B cell (primary cell): Measurements from ENCODE around the gene REPS2. TPM values are rescaled to one million over a fixed set of nuclear protein-coding genes. Genes with fewer than 3 reads are reported as not detected.

Source experiments
- ATAC-seq: fragments of 200-7000 bp; cut with Tn5 transposase; one replicate; pipeline ENCODE4 v1.10.0; 2021; ENCODE audit warnings: low read depth, mild to moderate bottlenecking, moderate number of reproducible peaks, moderate library complexity
- CTCF ChIA-PET: fragments of 350-600 bp; sonication (Branson Sonifier 250); formaldehyde crosslinking; loops from one replicate; lab custom pipeline; 2021; ENCODE audit warnings: antibody characterized with exemption, inconsistent platforms; lab: Charles Lee
- POLR2A ChIA-PET: fragments of 350-600 bp; sonication (Branson Sonifier 250); formaldehyde crosslinking; loops from one replicate; lab custom pipeline; 2021; ENCODE audit warnings: antibody characterized with exemption; lab: Charles Lee
- DNase-seq: peaks from one replicate; pipeline ENCODE4 v3.0.0; 2013
- H2AFZ ChIP-seq: 2 replicates; pipeline ENCODE4 v1.6.1; 2012; ENCODE audit warnings: mild to moderate bottlenecking, low read depth, low read length; ENCODE audit not compliant: insufficient read depth, poor library complexity, severe bottlenecking
- H3K27ac ChIP-seq, 2 donors: 1 replicate in 1 of 2; 2 replicates in 1 of 2; pipeline ENCODE4 v1.5.1; 2012 to 2013; ENCODE audit warnings: low read length in 2 of 2, mild to moderate bottlenecking in 2 of 2, moderate library complexity in 1 of 2
- H3K27me3 ChIP-seq, 4 experiments: fragments of 200-600 bp in 1 of 4; sonication (generic) in 1 of 4; replicated peaks in 1 of 4; 1 replicate in 2 of 4; 2 replicates in 2 of 4; pipeline versions ENCODE4 v1.6.1 to v1.7.0; 2013 to 2016; ENCODE audit warnings: low read length in 3 of 4, mild to moderate bottlenecking in 2 of 4, mixed read lengths in 1 of 4, moderate library complexity in 1 of 4; ENCODE audit not compliant: insufficient read depth in 4 of 4, control insufficient read depth in 3 of 4; ENCODE audit errors: control extremely low read depth in 1 of 4
- H3K36me3 ChIP-seq, 2 experiments: replicated peaks in 1 of 2; 1 replicate in 1 of 2; 2 replicates in 1 of 2; pipeline versions ENCODE4 v1.6.1 to v1.7.1; 2013; ENCODE audit warnings: low read length in 1 of 2; ENCODE audit not compliant: insufficient read depth in 2 of 2, control insufficient read depth in 1 of 2; ENCODE audit errors: control extremely low read depth in 1 of 2, extremely low read depth in 1 of 2
- H3K4me1 ChIP-seq, 2 donors: fragments of 200-600 bp in 1 of 2; sonication (generic) in 1 of 2; 1 replicate in 1 of 2; 2 replicates in 1 of 2; pipeline versions ENCODE4 v1.5.1 to v1.6.1; 2013 to 2017; ENCODE audit warnings: low read length in 2 of 2; ENCODE audit not compliant: control insufficient read depth in 2 of 2, insufficient read depth in 2 of 2
- H3K4me2 ChIP-seq: replicated peaks from 2 replicates; pipeline ENCODE3; 2012; ENCODE audit warnings: mild to moderate bottlenecking, low read depth, low read length; ENCODE audit not compliant: poor library complexity, severe bottlenecking
- H3K4me3 ChIP-seq, 5 experiments: fragments of 200-600 bp in 1 of 5; sonication (generic) in 1 of 5; 1 replicate in 3 of 5; 2 replicates in 2 of 5; pipeline versions ENCODE4 v1.5.1 to v1.7.0; 2011 to 2016; ENCODE audit warnings: low read length in 4 of 5, mild to moderate bottlenecking in 4 of 5, low read depth in 2 of 5, control low read depth in 1 of 5, moderate library complexity in 1 of 5; ENCODE audit not compliant: insufficient read depth in 1 of 5; ENCODE audit errors: control extremely low read depth in 1 of 5, extremely low read depth in 1 of 5
- H3K79me2 ChIP-seq: fragments of 200-600 bp; sonication (generic); one replicate; pipeline ENCODE4 v1.6.0; 2016; ENCODE audit warnings: low read length; ENCODE audit not compliant: control insufficient read depth, insufficient read depth
- H3K9ac ChIP-seq: fragments of 200-600 bp; sonication (generic); 2 replicates; pipeline ENCODE4 v1.6.1; 2017; ENCODE audit warnings: mild to moderate bottlenecking, low read length, moderate library complexity
- H3K9me3 ChIP-seq, 3 donors: one replicate each; pipeline versions ENCODE4 v1.6.1 to v1.7.1; 2013; ENCODE audit warnings: low read length in 2 of 3; ENCODE audit not compliant: control insufficient read depth in 2 of 3, insufficient read depth in 1 of 3; ENCODE audit errors: control extremely low read depth in 1 of 3
- H4K20me1 ChIP-seq: 2 replicates; pipeline ENCODE4 v1.6.0; 2012; ENCODE audit warnings: mild to moderate bottlenecking, low read length; ENCODE audit not compliant: insufficient read depth, control insufficient read depth, poor library complexity, severe bottlenecking
- H3K27ac Mint-ChIP-seq: one replicate; pipeline ENCODE4 v1.8.0; 2021; ENCODE audit warnings: mixed read lengths
- H3K27me3 Mint-ChIP-seq: one replicate; pipeline ENCODE4 v1.8.0; 2021; ENCODE audit warnings: mixed read lengths
- H3K4me1 Mint-ChIP-seq: one replicate; pipeline ENCODE4 v1.8.0; 2021; ENCODE audit warnings: mixed read lengths
- H3K4me3 Mint-ChIP-seq: one replicate; pipeline ENCODE4 v1.8.0; 2021; ENCODE audit warnings: mixed read lengths
- H3K9me3 Mint-ChIP-seq: one replicate; pipeline ENCODE4 v1.8.0; 2022; ENCODE audit warnings: mixed read lengths; ENCODE audit not compliant: insufficient read depth
- CTCF ChIP-seq: fragments of 200-600 bp; IDR thresholded peaks from one replicate; pipeline ENCODE4 v1.8.0; 2022; ENCODE audit warnings: antibody characterized with exemption, mild to moderate bottlenecking
- EZH2 ChIP-seq: IDR thresholded peaks from 2 replicates; pipeline ENCODE4 v1.6.1; 2012; ENCODE audit warnings: borderline replicate concordance, low read depth, mild to moderate bottlenecking, moderate library complexity, low read length; ENCODE audit not compliant: insufficient read depth, poor library complexity, severe bottlenecking
- WGBS: methylation state at CpG from one replicate; pipeline ENCODE4 v1.1.5; 2013; ENCODE audit warnings: missing lambda C conversion rate; ENCODE audit not compliant: insufficient coverage; 5-methylcytosine and 5-hydroxymethylcytosine counted together
- intact Hi-C: fragments of 100-400 bp; cut with micrococcal nuclease; formaldehyde crosslinking; loops from one replicate; pipeline ENCODE4 v1.10.0; 2022
- polyA plus RNA-seq: library from polyadenylated mRNA; depleted of rRNA; stranded (reverse); fragments of >200 nt; gene quantifications from 2 replicates; pipeline ENCODE4 v1.2.3, GENCODE V29; 2012
- total RNA-seq, 2 donors: library from RNA; stranded (reverse); fragments of 120-200 nt in 1 of 2; gene quantifications; 1 replicate in 1 of 2; 2 replicates in 1 of 2; pipeline versions ENCODE4 v1.2.3 to v1.2.4, GENCODE V29; 2013 to 2022

The REPS2 gene
- total and polyA plus RNA-seq, 2 donors (not counting 1 experiment from before 2014, with no cell fraction given) = 1.1 to 4.9 TPM

GRCh38 chrX:17062065-17062464 is 115.6 kb downstream of the REPS2 start:
- POLR2A ChIA-PET = no interaction called here
- no peaks in the 10 kb centered on the region for H3K4me1 Mint-ChIP-seq
- Histone ChIP-seq H3K9me3 (no peaks in the 10 kb centered on the region), H2AFZ (no peak overlapping the region), H3K27me3 (no peaks in the 10 kb centered on the region), H4K20me1 (no peaks in the 10 kb centered on the region), H3K4me2 (no peak overlapping the region), H3K9ac (no peak overlapping the region), H3K4me1 (no peaks in the 10 kb centered on the region), H3K27ac (no peak overlapping the region), H3K36me3 (no peaks in the 10 kb centered on the region), H3K4me3 (no peak overlapping the region), H3K79me2 (no peaks in the 10 kb centered on the region)
- CTCF ChIA-PET = interaction anchor here (1.0 to 1.3 kb wide), 2 partner anchors 16 to 235 kb away, joined by 4 read pairs; no protein-coding TSS in a partner anchor
- no peak overlapping the region for H3K27ac Mint-ChIP-seq
- TF ChIP-seq CTCF (no peak), EZH2 (no peak)
- no peaks in the 10 kb centered on the region for H3K27me3 Mint-ChIP-seq
- no peak overlapping the region for H3K4me3 Mint-ChIP-seq
- intact Hi-C loops = no loop called here
- DNase-seq (no peak), ATAC-seq (no peak)
- H3K9me3 Mint-ChIP-seq = no peaks in the 10 kb centered on the region

GRCh38 chrX:17065100-17065499 is 118.6 kb downstream of the REPS2 start:
- Histone ChIP-seq H3K4me3 (no peak overlapping the region), H3K27ac (no peak overlapping the region), H3K4me1 (no peaks in the 10 kb centered on the region), H4K20me1 (no peaks in the 10 kb centered on the region), H3K4me2 (no peak overlapping the region), H2AFZ (no peak overlapping the region), H3K27me3 (no peaks in the 10 kb centered on the region), H3K9ac (no peak overlapping the region), H3K36me3 (no peaks in the 10 kb centered on the region), H3K79me2 (no peaks in the 10 kb centered on the region), H3K9me3 (no peaks in the 10 kb centered on the region)
- no peak overlapping the region for H3K27ac Mint-ChIP-seq
- ATAC-seq = no peak
- TF ChIP-seq CTCF = no peak
- no peak for TF ChIP-seq EZH2
- WGBS = no CpG with 5 or more reads among the region's 5 CpGs
- no peaks in the 10 kb centered on the region for H3K4me1 Mint-ChIP-seq
- intact Hi-C loops = no loop called here
- DNase-seq = no peak
- ChIA-PET POLR2A (no interaction called here), CTCF (no interaction called here)
- H3K9me3 Mint-ChIP-seq = no peaks in the 10 kb centered on the region
- no peak overlapping the region for H3K4me3 Mint-ChIP-seq
- H3K27me3 Mint-ChIP-seq = no peaks in the 10 kb centered on the region
